GM19240 (cell line): ENCODE results near the gene PDCD5.
"Not testable (repeated sequence)": the region's sequence is repeated elsewhere in the genome, so short reads cannot be mapped to it uniquely, and the experiment has no call there.

ENCODE experiments used
- DNase-seq: peaks from one replicate; pipeline ENCODE4 v3.0.0; 2011; ENCODE audit warnings: low spot score; ENCODE audit not compliant: insufficient read length

Gene PDCD5, protein sequence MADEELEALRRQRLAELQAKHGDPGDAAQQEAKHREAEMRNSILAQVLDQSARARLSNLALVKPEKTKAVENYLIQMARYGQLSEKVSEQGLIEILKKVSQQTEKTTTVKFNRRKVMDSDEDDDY

GRCh38 chr19:32580901-32581704 lies at the start of gene PDCD5:
Gene PDCD5, plus strand, starts transcription at chr19:32581190. Its CDS starts 72 bp downstream, at chr19:32581262.
- peak; percentile 89 for DNase-seq

DNA sequence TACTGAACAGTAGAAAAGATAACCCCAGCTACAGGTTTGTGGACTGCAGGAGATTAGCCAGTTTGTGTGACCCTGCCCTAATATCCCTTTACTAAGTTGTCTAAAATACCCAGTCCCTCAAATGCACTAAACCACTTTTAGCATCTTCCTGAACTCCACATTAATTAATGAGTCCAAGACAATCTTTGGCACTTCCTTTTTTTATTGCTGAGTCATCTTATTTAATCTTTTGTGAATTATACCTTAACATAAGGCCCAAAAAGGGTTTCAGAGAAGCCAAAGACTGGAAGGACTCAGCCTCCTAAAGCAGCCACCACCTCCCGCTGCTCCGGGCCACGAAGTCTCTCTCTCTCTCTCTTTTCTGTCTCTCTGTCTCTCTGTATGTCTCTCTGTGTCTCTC lies 48.8 kb upstream of the PDCD5 start:
- no peak for DNase-seq

DNA sequence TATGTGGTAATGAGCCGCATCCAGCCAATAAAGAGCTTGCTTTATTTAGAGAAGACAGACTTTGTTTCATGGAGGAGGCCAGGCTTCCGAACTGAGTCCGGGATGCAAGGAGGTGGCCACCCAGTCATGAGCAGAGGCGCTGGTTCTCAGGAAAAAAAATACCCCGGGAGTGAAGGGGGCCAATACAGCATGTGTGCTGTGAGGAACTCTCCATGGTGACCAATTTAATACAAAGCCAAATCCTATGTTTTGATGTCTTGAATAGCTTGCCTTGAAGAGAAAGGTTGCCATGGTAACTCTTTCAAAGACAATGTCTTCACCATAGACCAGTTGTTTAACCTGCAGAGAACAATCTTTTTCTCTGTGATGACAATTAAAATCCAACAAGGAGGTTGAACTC lies 43.4 kb upstream of the PDCD5 start:
- no peak for DNase-seq

- no peak for DNase-seq
Observed at GRCh38 chr19:32539240-32539916, 41.6 kb upstream of the PDCD5 start.

- no peak for DNase-seq
Observed at GRCh38 chr19:32540621-32541020, 40.4 kb upstream of the PDCD5 start.

GRCh38 chr19:32541376-32541775 lies 39.6 kb upstream of the PDCD5 start:
- DNase-seq = not testable (repeated sequence)

DNA sequence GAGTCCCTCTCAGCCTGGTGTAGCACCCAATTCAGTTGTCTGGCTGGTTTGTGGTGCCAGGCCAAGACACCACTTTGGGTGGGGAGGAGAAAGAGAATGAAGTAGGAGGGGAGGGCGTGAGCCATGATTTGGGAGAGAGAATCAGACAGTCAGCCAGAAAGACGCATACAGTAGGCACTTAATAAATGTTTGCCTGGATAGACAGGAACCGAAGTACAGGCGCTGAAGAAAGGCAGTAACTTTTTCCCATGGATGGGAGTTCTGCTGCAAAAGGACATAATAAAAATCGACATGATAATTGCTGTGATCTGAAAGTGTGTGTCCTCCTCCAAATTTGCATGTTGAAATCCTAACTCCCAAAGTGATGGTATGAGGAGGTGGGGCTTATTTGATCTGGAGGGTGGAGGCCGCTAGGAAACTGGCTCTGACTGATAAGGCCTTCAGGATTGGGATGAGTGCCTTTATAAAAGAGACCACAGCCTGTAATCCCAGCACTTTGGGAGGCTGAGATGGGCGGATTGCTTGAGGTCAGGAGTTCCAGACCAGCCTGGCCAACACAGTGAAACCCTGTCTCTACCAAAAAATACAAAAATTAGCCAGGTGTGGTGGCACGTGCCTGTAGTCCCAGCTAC lies 38.4 kb upstream of the PDCD5 start:
- DNase-seq = no peak

- DNase-seq = no peak
Observed at GRCh38 chr19:32543115-32543900, 37.7 kb upstream of the PDCD5 start.

DNA sequence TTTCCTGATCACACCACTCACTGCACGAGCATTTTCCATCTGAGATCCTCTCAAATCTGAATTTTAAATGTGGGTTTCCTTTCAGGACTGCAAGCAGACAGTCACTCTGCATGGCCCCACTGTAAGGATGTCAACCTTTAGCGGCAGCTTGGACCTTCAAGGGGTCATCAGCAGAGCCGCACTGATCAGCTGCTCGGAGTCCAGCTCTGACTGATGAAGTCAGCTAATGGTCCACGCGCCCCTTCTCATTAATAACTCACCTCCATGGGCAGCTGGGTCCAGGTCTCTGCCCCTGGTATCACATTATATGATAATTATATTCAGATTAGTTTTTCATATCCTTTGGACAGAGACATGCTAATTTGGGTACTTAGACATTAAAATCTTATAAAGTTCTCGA lies 36.1 kb upstream of the PDCD5 start:
- DNase-seq = no peak

DNA sequence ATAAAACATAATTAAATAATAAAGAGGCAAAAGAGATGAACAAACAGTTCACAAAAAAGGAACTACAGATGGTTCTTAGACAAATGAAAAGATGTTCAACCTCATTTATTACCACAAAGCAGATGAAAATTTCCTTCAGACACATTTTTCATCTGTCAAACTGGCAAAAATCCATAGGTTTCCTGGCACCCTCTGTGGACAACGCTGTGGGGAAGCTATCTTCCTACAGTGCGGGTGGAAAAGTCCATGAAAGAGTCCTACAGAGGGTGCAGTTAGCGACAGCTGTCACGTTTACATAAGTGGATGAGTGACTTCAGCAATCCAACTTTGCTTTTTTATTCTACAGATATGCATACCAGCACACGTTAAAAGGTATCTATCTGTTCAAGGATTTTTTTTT lies 30.3 kb upstream of the PDCD5 start:
- no peak for DNase-seq

DNA sequence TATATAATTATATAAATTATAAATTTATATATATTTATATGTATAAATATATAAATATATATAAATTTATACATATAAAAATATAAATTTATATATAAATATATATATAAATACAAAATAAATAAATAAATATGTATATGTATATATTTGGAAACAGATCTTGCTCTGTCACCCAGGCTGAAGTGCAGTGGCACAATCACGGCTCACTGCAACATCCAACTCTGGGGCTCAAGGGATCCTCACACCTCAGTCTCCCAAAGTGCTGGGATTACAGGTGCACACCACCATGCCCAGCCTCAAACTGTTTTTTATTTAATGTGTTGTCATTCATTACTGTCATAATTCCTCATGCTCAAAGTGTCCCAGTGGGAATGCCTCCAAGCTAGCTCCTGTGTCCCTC lies 25.2 kb upstream of the PDCD5 start:
- DNase-seq = no peak

GRCh38 chr19:32558607-32559228 lies 22.3 kb upstream of the PDCD5 start:
- no peak for DNase-seq

GRCh38 chr19:32563761-32564160 lies 17.2 kb upstream of the PDCD5 start:
- DNase-seq = no peak

- DNase-seq = no peak
Observed at GRCh38 chr19:32566246-32566830, 14.7 kb upstream of the PDCD5 start.

- DNase-seq = no peak
Observed at GRCh38 chr19:32567486-32567885, 13.5 kb upstream of the PDCD5 start.

GRCh38 chr19:32570081-32570785 lies 10.8 kb upstream of the PDCD5 start:
- peak; percentile 14 for DNase-seq

GRCh38 chr19:32571471-32572075 lies 9.4 kb upstream of the PDCD5 start:
- not testable (repeated sequence) for DNase-seq

DNA sequence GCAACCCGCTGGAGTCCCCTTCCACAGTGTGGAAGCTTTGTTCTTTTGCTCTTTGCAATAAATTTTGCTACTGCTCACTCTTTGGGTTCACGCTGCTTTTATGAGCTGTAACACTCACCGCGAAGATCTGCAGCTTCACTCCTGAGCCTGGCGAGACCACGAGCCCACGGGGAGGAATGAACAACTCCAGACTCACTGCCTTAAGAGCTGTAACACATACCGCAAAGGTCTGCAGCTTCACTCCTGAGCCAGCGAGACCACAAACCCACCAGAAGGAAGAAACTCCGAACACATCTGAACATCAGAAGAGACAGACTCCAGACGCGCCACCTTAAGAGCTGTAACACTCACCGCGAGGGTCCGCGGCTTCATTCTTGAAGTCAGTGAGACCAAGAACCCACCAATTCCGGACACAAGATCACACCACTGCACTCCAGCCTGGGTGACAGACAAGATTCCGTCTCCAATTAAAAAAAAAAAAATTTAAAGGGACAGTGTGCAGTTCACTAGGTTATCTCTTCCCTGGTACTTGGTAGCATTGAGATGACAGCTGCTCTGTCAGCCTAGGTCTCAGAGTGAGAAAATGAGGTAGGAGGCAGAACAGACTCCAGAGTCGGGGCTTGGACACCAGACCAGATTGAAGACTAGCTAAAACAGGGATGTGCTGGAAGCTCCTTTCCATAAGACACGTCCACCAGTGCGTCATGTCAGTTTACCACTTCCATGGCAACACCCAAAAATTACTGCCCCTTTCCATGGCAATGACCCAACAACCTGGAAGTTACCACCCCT lies 8.1 kb upstream of the PDCD5 start:
- not testable (repeated sequence) for DNase-seq

DNA sequence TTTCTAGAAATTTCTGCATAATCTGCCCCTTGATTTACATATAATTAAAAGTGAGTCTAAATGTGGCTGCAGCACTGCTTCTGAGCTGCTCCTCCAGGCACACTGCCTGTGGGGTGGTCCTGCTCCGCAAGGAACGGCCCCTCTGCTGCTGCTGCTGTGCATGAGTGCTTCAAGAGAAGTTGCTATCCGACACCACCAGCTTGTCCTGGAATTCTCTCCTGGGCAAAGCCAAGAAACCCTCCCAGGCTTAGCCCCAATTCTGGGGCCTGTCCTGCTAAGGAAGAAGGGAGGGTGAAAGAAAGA lies 7.5 kb upstream of the PDCD5 start:
- no peak for DNase-seq
